Activated CD4-positive, alpha-beta T cell treated with anti-CD3 and anti-CD28 coated beads, Interleukin-2, Interleukin-4, amounts not matched to agents 100 ng/mL and 50 ng/mL, durations not matched to agents 16 hours and 8 hours (primary cell): ENCODE results near the gene PIGS.

ENCODE experiments used
- DNase-seq: peaks from one replicate; pipeline ENCODE4 v3.0.0-alpha.2; 2020; ENCODE audit warnings: low spot score

Gene PIGS

GRCh38 chr17:28506763-28507487 is 64.4 kb downstream of the PIGS start:
- no peak for DNase-seq

- no peak for DNase-seq
These were observed 65.2 kb downstream of the PIGS start, which contains the start of gene FOXN1 for GRCh38 chr17:28505986-28506665. FOXN1 (plus strand) TSS chr17:28506348; CDS start chr17:28523970, 17,622 bp downstream.

GRCh38 chr17:28503420-28503819 is 67.9 kb downstream of the PIGS start:
- no peak for DNase-seq
